Mucosa of gallbladder (tissue), 1 donor: ENCODE measurements around the gene TMEM182. TPM values are rescaled to one million over a fixed set of nuclear protein-coding genes. Genes with fewer than 3 reads are reported as not detected.

ENCODE experiments used
- total RNA-seq: library from RNA; stranded (reverse); gene quantifications from one replicate; pipeline ENCODE4 v1.2.1, GENCODE V29; 2021
- donor health status: DM: no; HTN: no; CAD: no.

The TMEM182 gene
- total RNA-seq, 1 donor from 2014 or later = 4.9 TPM

Other genes with a start within 250 kb of the TMEM182 start
- gene SLC9A2, start 142.5 kb upstream of the TMEM182 start, total RNA-seq = 19.9 TPM